ENCODE data around the gene SLC30A2. TPM values are rescaled to one million over a fixed set of nuclear protein-coding genes. Genes with fewer than 3 reads are reported as not detected.

The SLC30A2 gene
- polyA plus RNA-seq, 1 donor from 2014 or later, result 0.46 TPM

- H3K27ac ChIP-seq (ENCODE audit: low read length), result no peak overlapping the region
- TF ChIP-seq POLR2AphosphoS5 (IDR thresholded peaks at IDR 0.05), result no peak
- TF ChIP-seq TAF1 (IDR thresholded peaks at IDR 0.05; ENCODE audit: low read depth), result no peak
- no peak for TF ChIP-seq REST (IDR thresholded peaks at IDR 0.05; ENCODE audit: borderline replicate concordance)
- TF ChIP-seq SMC3 (conservative IDR thresholded peaks at IDR 0.05; ENCODE audit: poor library complexity), result no peak
- no peak for TF ChIP-seq EP300 (conservative IDR thresholded peaks at IDR 0.05; ENCODE audit: poor library complexity, severe bottlenecking)
- no peak for TF ChIP-seq MXI1 (conservative IDR thresholded peaks at IDR 0.05; ENCODE audit: poor library complexity, severe bottlenecking)
Observed at GRCh38 chr1:26090893-26091292, 45.0 kb upstream of the SLC30A2 start.

GRCh38 chr1:26089125-26089524 lies 43.2 kb upstream of the SLC30A2 start:
- no peak for TF ChIP-seq RAD21 (conservative IDR thresholded peaks at IDR 0.05)
- no peak for TF ChIP-seq SMC3 (conservative IDR thresholded peaks at IDR 0.05; ENCODE audit: poor library complexity)
- no peak for TF ChIP-seq MXI1 (conservative IDR thresholded peaks at IDR 0.05; ENCODE audit: poor library complexity, severe bottlenecking)
- no peak for TF ChIP-seq TAF1 (IDR thresholded peaks at IDR 0.05; ENCODE audit: low read depth)
- no peak for TF ChIP-seq REST (IDR thresholded peaks at IDR 0.05; ENCODE audit: borderline replicate concordance)
- no peak for TF ChIP-seq POLR2AphosphoS5 (IDR thresholded peaks at IDR 0.05)
- TF ChIP-seq CTCF (IDR thresholded peaks at IDR 0.05; ENCODE audit: poor library complexity, severe bottlenecking), result no peak
- TF ChIP-seq EP300 (conservative IDR thresholded peaks at IDR 0.05; ENCODE audit: poor library complexity, severe bottlenecking), result no peak
- TF ChIP-seq EZH2 (IDR thresholded peaks at IDR 0.05; ENCODE audit: borderline replicate concordance, insufficient read depth, low read length, poor library complexity, severe bottlenecking), result no peak
- no peaks in the 10 kb centered on the region for H4K20me1 ChIP-seq (ENCODE audit: insufficient read depth)
- no peaks in the 10 kb centered on the region for H3F3A ChIP-seq (ENCODE audit: insufficient read depth, low read length, poor library complexity, severe bottlenecking)
- H3K27ac ChIP-seq (ENCODE audit: low read length), result no peak overlapping the region
- no peaks in the 10 kb centered on the region for H3K79me2 ChIP-seq (replicated peaks; ENCODE audit: insufficient read depth, low read length)
- H3K4me2 ChIP-seq (ENCODE audit: low read length), result no peak overlapping the region
- H3K9ac ChIP-seq (ENCODE audit: low read length), result no peak overlapping the region
- H3K4me3 ChIP-seq (ENCODE audit: low read length), result no peak overlapping the region
- H2AFZ ChIP-seq (ENCODE audit: low read depth, low read length), result no peak overlapping the region
- no peaks in the 10 kb centered on the region for H3K9me3 ChIP-seq (ENCODE audit: low read length)
- H3K9me2 ChIP-seq (ENCODE audit: insufficient read depth, low read length), result no peaks in the 10 kb centered on the region
- no peaks in the 10 kb centered on the region for H3K36me3 ChIP-seq (ENCODE audit: insufficient read depth, low read length)
- no peaks in the 10 kb centered on the region for H3K27me3 ChIP-seq (ENCODE audit: insufficient read depth, low read depth, low read length)

More at GRCh38 chr1:26090893-26091292, 45.0 kb upstream of the SLC30A2 start:
- H4K20me1 ChIP-seq (ENCODE audit: insufficient read depth), result no peaks in the 10 kb centered on the region
- no peak overlapping the region for H3K4me3 ChIP-seq (ENCODE audit: low read length)
- H3K27me3 ChIP-seq (ENCODE audit: insufficient read depth, low read depth, low read length), result no peaks in the 10 kb centered on the region
- H3K9me3 ChIP-seq (ENCODE audit: low read length), result no peaks in the 10 kb centered on the region
- H3K9me2 ChIP-seq (ENCODE audit: insufficient read depth, low read length), result no peaks in the 10 kb centered on the region
- H2AFZ ChIP-seq (ENCODE audit: low read depth, low read length), result no peak overlapping the region
- no peak overlapping the region for H3K9ac ChIP-seq (ENCODE audit: low read length)
- H3K79me2 ChIP-seq (replicated peaks; ENCODE audit: insufficient read depth, low read length), result no peaks in the 10 kb centered on the region
- no peaks in the 10 kb centered on the region for H3K36me3 ChIP-seq (ENCODE audit: insufficient read depth, low read length)
- no peaks in the 10 kb centered on the region for H3F3A ChIP-seq (ENCODE audit: insufficient read depth, low read length, poor library complexity, severe bottlenecking)
- no peak overlapping the region for H3K4me2 ChIP-seq (ENCODE audit: low read length)
